HepG2 (cell line): ENCODE results near the gene MMP25. TPM values are rescaled to one million over a fixed set of nuclear protein-coding genes. Genes with fewer than 3 reads are reported as not detected.
A peak's percentile ranks its signal among the peaks of the same experiment; 100 is the strongest.

Experiments used
- HNRNPL ChIP-seq: fragments of 200-400 bp; formaldehyde crosslinking; IDR thresholded peaks from 2 replicates; pipeline ENCODE4 v1.6.1; 2017; ENCODE audit warnings: mild to moderate bottlenecking, low read depth, low read length
- ISX ChIP-seq: sonication (generic); formaldehyde crosslinking; conservative IDR thresholded peaks from 2 replicates; pipeline ENCODE4 v1.5.0; 2020; ENCODE audit warnings: missing genetic modification reagents
- MZF1 ChIP-seq: sonication (generic); formaldehyde crosslinking; IDR thresholded peaks from 2 replicates; pipeline ENCODE4 v1.8.1; 2023; ENCODE audit warnings: mild to moderate bottlenecking, missing genetic modification reagents, borderline replicate concordance
- SAFB2 ChIP-seq: sonication (generic); formaldehyde crosslinking; IDR thresholded peaks from 2 replicates; pipeline ENCODE4 v1.5.1; 2020; ENCODE audit warnings: missing genetic modification reagents, low read depth, mild to moderate bottlenecking, borderline replicate concordance
- TBX2 ChIP-seq: sonication (generic); formaldehyde crosslinking; IDR thresholded peaks from 2 replicates; pipeline ENCODE4 v1.5.0; 2020; ENCODE audit warnings: missing genetic modification reagents, mild to moderate bottlenecking, borderline replicate concordance
- THYN1 ChIP-seq: sonication (generic); formaldehyde crosslinking; IDR thresholded peaks from 2 replicates; pipeline ENCODE4 v1.8.1; 2023; ENCODE audit warnings: low read depth, mild to moderate bottlenecking, moderate library complexity, missing genetic modification reagents, borderline replicate concordance
- polyA plus RNA-seq, 8 experiments: library from polyadenylated mRNA; depleted of rRNA in 3 of 8; stranded (reverse) in 7 of 8; unstranded in 1 of 8; fragments of >200 nt; fragmentation: Illumina TruSeq in 4 of 8; extraction: Trizol in 4 of 8; gene quantifications; 2 replicates each; pipeline versions ENCODE4 v1.2.1 to v1.2.3, GENCODE V29; 2011 to 2016; ENCODE audit warnings: low read depth in 4 of 8, missing spikeins in 1 of 8, mixed read lengths in 1 of 8; ENCODE audit not compliant: insufficient read depth in 1 of 8
- total RNA-seq, 5 experiments: library from RNA; depleted of rRNA; stranded (reverse); fragments of >200 nt; fragmentation: Illumina TruSeq; extraction: Trizol; gene quantifications; 2 replicates each; pipeline ENCODE4 v1.2.3, GENCODE V29; 2016; ENCODE audit warnings: low read depth in 1 of 5
- TF ChIP-seq, protein P1 (sequence below): sonication (generic); formaldehyde crosslinking; IDR thresholded peaks from 2 replicates; pipeline ENCODE4 v1.4.0; 2020; ENCODE audit warnings: missing genetic modification reagents
- TF ChIP-seq, protein P2 (sequence below): sonication (generic); formaldehyde crosslinking; IDR thresholded peaks from 2 replicates; pipeline ENCODE4 v1.8.0; 2022; ENCODE audit warnings: mild to moderate bottlenecking, missing genetic modification reagents; ENCODE audit not compliant: insufficient replicate concordance
- TF ChIP-seq, protein P3 (sequence below): sonication (generic); formaldehyde crosslinking; IDR thresholded peaks from 2 replicates; pipeline ENCODE4 v1.4.0; 2020; ENCODE audit warnings: missing genetic modification reagents
- TF ChIP-seq, protein P4 (sequence below): sonication (generic); formaldehyde crosslinking; IDR thresholded peaks from 2 replicates; pipeline ENCODE4 v1.5.1; 2020; ENCODE audit warnings: mild to moderate bottlenecking, missing genetic modification reagents, borderline replicate concordance
- TF ChIP-seq, protein P5 (sequence below): sonication (generic); formaldehyde crosslinking; IDR thresholded peaks from 2 replicates; pipeline ENCODE4 v1.4.0; 2020; ENCODE audit warnings: missing genetic modification reagents

MMP25 gene
- total and polyA plus RNA-seq, 2 of the 13 experiments (the other 11 are each of a cell fraction or from before 2014, with no cell fraction given): 0.04 to 0.08 TPM

DNA sequence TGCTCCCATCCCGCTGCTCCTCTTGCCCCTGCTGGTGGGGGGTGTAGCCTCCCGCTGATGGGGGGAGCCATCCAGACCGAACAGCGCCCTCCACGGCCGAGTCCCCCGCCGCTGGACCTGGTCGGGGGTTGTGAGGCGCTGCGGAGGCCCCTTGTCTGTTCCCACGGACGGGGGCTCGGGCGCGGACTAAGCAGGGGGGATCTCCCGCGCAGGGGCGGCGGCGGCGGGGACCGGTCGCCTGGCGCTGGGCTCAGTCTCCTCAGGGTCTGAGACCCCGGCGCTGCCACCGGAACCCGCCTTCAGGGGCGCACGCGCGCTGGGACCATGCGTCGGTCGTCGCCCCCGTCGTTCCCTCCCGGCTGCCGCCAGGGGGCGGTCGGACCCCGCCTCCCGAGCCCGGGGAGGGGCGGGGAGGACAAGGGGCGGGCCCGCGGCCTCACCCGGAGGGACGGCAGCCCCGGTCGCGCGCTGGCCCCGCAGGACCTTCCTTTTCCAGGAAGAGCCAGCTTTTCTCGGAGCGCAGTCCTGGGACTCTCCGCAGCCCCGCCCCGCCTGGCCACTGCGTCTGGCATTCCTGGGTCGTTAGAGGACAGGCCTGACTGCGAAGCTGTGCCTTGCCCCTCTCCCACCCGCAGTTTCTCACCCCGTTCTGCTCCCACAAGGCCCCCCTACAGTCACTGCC is 12.8 kb downstream of the MMP25 start (continued):
- TF ChIP-seq THYN1 (CRISPR knock-in tag) (no peak), SAFB2 (CRISPR knock-in tag) (no peak; the same call in 1 of the 2 replicates), MZF1 (CRISPR knock-in tag) (peak; percentile 21; the same call in 1 of the 2 replicates), TBX2 (CRISPR knock-in tag) (peak; percentile 53; the same call in 1 of the 2 replicates), HNRNPL (no peak), ISX (CRISPR knock-in tag) (no peak)
- TF ChIP-seq, protein P1, sequence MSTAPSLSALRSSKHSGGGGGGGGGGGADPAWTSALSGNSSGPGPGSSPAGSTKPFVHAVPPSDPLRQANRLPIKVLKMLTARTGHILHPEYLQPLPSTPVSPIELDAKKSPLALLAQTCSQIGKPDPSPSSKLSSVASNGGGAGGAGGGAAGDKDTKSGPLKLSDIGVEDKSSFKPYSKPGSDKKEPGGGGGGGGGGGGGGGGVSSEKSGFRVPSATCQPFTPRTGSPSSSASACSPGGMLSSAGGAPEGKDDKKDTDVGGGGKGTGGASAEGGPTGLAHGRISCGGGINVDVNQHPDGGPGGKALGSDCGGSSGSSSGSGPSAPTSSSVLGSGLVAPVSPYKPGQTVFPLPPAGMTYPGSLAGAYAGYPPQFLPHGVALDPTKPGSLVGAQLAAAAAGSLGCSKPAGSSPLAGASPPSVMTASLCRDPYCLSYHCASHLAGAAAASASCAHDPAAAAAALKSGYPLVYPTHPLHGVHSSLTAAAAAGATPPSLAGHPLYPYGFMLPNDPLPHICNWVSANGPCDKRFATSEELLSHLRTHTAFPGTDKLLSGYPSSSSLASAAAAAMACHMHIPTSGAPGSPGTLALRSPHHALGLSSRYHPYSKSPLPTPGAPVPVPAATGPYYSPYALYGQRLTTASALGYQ (CRISPR knock-in tag): no peak
- TF ChIP-seq, protein P2, sequence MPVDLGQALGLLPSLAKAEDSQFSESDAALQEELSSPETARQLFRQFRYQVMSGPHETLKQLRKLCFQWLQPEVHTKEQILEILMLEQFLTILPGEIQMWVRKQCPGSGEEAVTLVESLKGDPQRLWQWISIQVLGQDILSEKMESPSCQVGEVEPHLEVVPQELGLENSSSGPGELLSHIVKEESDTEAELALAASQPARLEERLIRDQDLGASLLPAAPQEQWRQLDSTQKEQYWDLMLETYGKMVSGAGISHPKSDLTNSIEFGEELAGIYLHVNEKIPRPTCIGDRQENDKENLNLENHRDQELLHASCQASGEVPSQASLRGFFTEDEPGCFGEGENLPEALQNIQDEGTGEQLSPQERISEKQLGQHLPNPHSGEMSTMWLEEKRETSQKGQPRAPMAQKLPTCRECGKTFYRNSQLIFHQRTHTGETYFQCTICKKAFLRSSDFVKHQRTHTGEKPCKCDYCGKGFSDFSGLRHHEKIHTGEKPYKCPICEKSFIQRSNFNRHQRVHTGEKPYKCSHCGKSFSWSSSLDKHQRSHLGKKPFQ (CRISPR knock-in tag): peak; percentile 68
- TF ChIP-seq, protein P3, sequence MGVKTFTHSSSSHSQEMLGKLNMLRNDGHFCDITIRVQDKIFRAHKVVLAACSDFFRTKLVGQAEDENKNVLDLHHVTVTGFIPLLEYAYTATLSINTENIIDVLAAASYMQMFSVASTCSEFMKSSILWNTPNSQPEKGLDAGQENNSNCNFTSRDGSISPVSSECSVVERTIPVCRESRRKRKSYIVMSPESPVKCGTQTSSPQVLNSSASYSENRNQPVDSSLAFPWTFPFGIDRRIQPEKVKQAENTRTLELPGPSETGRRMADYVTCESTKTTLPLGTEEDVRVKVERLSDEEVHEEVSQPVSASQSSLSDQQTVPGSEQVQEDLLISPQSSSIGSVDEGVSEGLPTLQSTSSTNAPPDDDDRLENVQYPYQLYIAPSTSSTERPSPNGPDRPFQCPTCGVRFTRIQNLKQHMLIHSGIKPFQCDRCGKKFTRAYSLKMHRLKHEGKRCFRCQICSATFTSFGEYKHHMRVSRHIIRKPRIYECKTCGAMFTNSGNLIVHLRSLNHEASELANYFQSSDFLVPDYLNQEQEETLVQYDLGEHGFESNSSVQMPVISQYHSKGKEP (CRISPR knock-in tag): no peak
- TF ChIP-seq, protein P4, sequence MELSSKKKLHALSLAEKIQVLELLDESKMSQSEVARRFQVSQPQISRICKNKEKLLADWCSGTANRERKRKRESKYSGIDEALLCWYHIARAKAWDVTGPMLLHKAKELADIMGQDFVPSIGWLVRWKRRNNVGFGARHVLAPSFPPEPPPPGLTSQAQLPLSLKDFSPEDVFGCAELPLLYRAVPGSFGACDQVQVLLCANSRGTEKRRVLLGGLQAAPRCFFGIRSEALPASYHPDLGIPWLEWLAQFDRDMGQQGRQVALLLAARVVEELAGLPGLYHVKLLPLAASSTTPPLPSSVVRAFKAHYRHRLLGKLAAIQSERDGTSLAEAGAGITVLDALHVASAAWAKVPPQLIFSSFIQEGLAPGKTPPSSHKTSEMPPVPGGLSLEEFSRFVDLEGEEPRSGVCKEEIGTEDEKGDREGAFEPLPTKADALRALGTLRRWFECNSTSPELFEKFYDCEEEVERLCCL (CRISPR knock-in tag): no peak
- TF ChIP-seq, protein P5, sequence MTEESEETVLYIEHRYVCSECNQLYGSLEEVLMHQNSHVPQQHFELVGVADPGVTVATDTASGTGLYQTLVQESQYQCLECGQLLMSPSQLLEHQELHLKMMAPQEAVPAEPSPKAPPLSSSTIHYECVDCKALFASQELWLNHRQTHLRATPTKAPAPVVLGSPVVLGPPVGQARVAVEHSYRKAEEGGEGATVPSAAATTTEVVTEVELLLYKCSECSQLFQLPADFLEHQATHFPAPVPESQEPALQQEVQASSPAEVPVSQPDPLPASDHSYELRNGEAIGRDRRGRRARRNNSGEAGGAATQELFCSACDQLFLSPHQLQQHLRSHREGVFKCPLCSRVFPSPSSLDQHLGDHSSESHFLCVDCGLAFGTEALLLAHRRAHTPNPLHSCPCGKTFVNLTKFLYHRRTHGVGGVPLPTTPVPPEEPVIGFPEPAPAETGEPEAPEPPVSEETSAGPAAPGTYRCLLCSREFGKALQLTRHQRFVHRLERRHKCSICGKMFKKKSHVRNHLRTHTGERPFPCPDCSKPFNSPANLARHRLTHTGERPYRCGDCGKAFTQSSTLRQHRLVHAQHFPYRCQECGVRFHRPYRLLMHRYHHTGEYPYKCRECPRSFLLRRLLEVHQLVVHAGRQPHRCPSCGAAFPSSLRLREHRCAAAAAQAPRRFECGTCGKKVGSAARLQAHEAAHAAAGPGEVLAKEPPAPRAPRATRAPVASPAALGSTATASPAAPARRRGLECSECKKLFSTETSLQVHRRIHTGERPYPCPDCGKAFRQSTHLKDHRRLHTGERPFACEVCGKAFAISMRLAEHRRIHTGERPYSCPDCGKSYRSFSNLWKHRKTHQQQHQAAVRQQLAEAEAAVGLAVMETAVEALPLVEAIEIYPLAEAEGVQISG: peak; percentile 78
